ENCODE results near the gene JADE2.

- TF ChIP-seq SALL2 (tag by site-specific recombination; IDR thresholded peaks at IDR 0.05; ENCODE audit: borderline replicate concordance) (no peak), CTCF (tag by site-specific recombination; IDR thresholded peaks at IDR 0.05) (no peak), ZBTB20 (tag by site-specific recombination; IDR thresholded peaks at IDR 0.05) (no peak), ZNF146 (tag by site-specific recombination; IDR thresholded peaks at IDR 0.05) (no peak), SCRT1 (tag by site-specific recombination; IDR thresholded peaks at IDR 0.05; ENCODE audit: borderline replicate concordance) (no peak), ZBTB21 (tag by site-specific recombination; IDR thresholded peaks at IDR 0.05) (no peak), ZNF274 (IDR thresholded peaks at IDR 0.05; ENCODE audit: low read length) (no peak), ZNF274 (tag by site-specific recombination; IDR thresholded peaks at IDR 0.05; ENCODE audit: borderline replicate concordance) (no peak), ZNF121 (tag by site-specific recombination; IDR thresholded peaks at IDR 0.05) (no peak), ZNF184 (tag by site-specific recombination; IDR thresholded peaks at IDR 0.05) (no peak), ZNF747 (tag by site-specific recombination; IDR thresholded peaks at IDR 0.05) (no peak), ZBTB26 (tag by site-specific recombination; optimal IDR thresholded peaks at IDR 0.05) (no peak), ZNF510 (tag by site-specific recombination; IDR thresholded peaks at IDR 0.05; ENCODE audit: insufficient replicate concordance) (no peak), PATZ1 (tag by site-specific recombination; IDR thresholded peaks at IDR 0.05) (no peak), ZNF654 (tag by site-specific recombination; IDR thresholded peaks at IDR 0.05; ENCODE audit: low read depth) (no peak)
Observed at GRCh38 chr5:134545070-134545868, 19.8 kb downstream of the JADE2 start.
